K562 (cell line): Measurements from ENCODE around the gene HNF4A. TPM values are rescaled to one million over a fixed set of nuclear protein-coding genes. Genes with fewer than 3 reads are reported as not detected.

Experiments used
- ATAC-seq: fragments of 200-7000 bp; cut with Tn5 transposase; 3 replicates; pipeline ENCODE4 v1.9.1; 2020; ENCODE audit warnings: moderate library complexity
- BruUV-seq: library from RNA; stranded (reverse); fragments of 400-500 nt; replicated peaks from 2 replicates; lab custom pipeline; 2021; lab: Mats Ljungman, UMichigan
- CTCF ChIA-PET: fragments of 300-600 bp; formaldehyde crosslinking; extraction: SDS; loops from one replicate; lab custom pipeline; 2021; ENCODE audit warnings: low intra/inter-chr PET ratio; lab: Yijun Ruan, JAX
- POLR2A ChIA-PET: fragments of 300-600, 350-650 bp; sonication (Branson Sonifier 250); formaldehyde crosslinking; extraction: SDS; loops from one replicate; lab custom pipeline; 2021; ENCODE audit warnings: antibody characterized with exemption, inconsistent platforms; lab: Yijun Ruan, JAX
- DNase-seq, 4 experiments: peaks; one replicate each; pipeline versions ENCODE4 v3.0.0 to v3.0.0-alpha.2; 2011 to 2018; ENCODE audit warnings: low spot score in 3 of 4, mixed read lengths in 3 of 4; ENCODE audit errors: extremely low read depth in 1 of 4
- FAIRE-seq: peaks from 2 replicates; lab custom pipeline; 2011; peaks lifted over from hg19 to GRCh38; lab: Jason Lieb, UNC
- H2AFZ ChIP-seq: 2 replicates; pipeline ENCODE4 v1.6.0; 2011; ENCODE audit warnings: low read depth, low read length, control low read depth, inconsistent platforms
- H3K27ac ChIP-seq: fragments of 200-600 bp; 3 replicates; pipeline ENCODE4 v1.8.0; 2011; ENCODE audit warnings: low read depth, mild to moderate bottlenecking, control low read depth, inconsistent platforms, low read length, moderate library complexity, mixed read lengths; ENCODE audit errors: extremely low read depth
- H3K27me3 ChIP-seq, 2 experiments: fragments of 300-600 bp in 1 of 2; 2 replicates in 1 of 2; 3 replicates in 1 of 2; pipeline versions ENCODE4 v1.6.0 to v1.8.0; 2011; ENCODE audit warnings: inconsistent platforms in 2 of 2, low read length in 2 of 2, mild to moderate bottlenecking in 1 of 2, mixed read lengths in 1 of 2, moderate library complexity in 1 of 2; ENCODE audit not compliant: control insufficient read depth in 2 of 2, insufficient read depth in 2 of 2
- H3K36me3 ChIP-seq: fragments of 300-600 bp; 3 replicates; pipeline ENCODE4 v1.8.0; 2011; ENCODE audit warnings: mild to moderate bottlenecking, low read length, inconsistent platforms; ENCODE audit not compliant: control insufficient read depth, insufficient read depth
- H3K4me1 ChIP-seq, 2 experiments: fragments of 200-600 bp in 1 of 2; replicated peaks in 1 of 2; 2 replicates in 1 of 2; 3 replicates in 1 of 2; pipeline versions ENCODE4 v1.5.1 to v1.8.0; 2011; ENCODE audit warnings: inconsistent platforms in 2 of 2, low read length in 2 of 2, mild to moderate bottlenecking in 1 of 2, mixed read lengths in 1 of 2, moderate library complexity in 1 of 2; ENCODE audit not compliant: control insufficient read depth in 2 of 2, insufficient read depth in 2 of 2
- H3K4me2 ChIP-seq: 2 replicates; pipeline ENCODE4 v1.6.1; 2011; ENCODE audit warnings: low read length, control low read depth, inconsistent platforms, mixed read lengths; ENCODE audit not compliant: insufficient read depth
- H3K4me3 ChIP-seq: fragments of 200-600 bp; sonication (generic), shearing (Covaris generic); 2 replicates; pipeline ENCODE4 v1.5.1; 2016; ENCODE audit warnings: control low read depth, inconsistent platforms
- H3K79me2 ChIP-seq: fragments of 200-600 bp; 3 replicates; pipeline ENCODE4 v1.8.0; 2011; ENCODE audit warnings: low read length, inconsistent platforms; ENCODE audit not compliant: control insufficient read depth, insufficient read depth
- H3K9ac ChIP-seq, 2 experiments: 2 replicates each; pipeline versions ENCODE4 v1.6.0 to v1.6.1; 2011; ENCODE audit warnings: low read depth in 2 of 2, low read length in 2 of 2, control low read depth in 1 of 2, inconsistent platforms in 1 of 2, mild to moderate bottlenecking in 1 of 2, mixed read lengths in 1 of 2; ENCODE audit not compliant: insufficient read depth in 1 of 2
- H3K9me1 ChIP-seq: one replicate; pipeline ENCODE4 v1.6.0; 2011; ENCODE audit warnings: inconsistent platforms, mild to moderate bottlenecking, low read length, moderate library complexity; ENCODE audit not compliant: control insufficient read depth, insufficient read depth
- H3K9me3 ChIP-seq: replicated peaks from 2 replicates; pipeline ENCODE4 v1.5.1; 2011; ENCODE audit warnings: low read depth, low read length, inconsistent platforms; ENCODE audit not compliant: control insufficient read depth, insufficient read depth
- H4K20me1 ChIP-seq: replicated peaks from 2 replicates; pipeline ENCODE4 v1.6.1; 2011; ENCODE audit warnings: low read length, inconsistent platforms, mixed read lengths; ENCODE audit not compliant: control insufficient read depth, insufficient read depth
- GATAD2B ChIP-seq: fragments of 450-650 bp; IDR thresholded peaks from 2 replicates; pipeline ENCODE4 v1.6.1; 2017; ENCODE audit warnings: mild to moderate bottlenecking, borderline replicate concordance
- KAT8 ChIP-seq: fragments of 450-650 bp; IDR thresholded peaks from 2 replicates; pipeline ENCODE4 v1.6.1; 2016; ENCODE audit warnings: low read depth, mild to moderate bottlenecking
- LEF1 ChIP-seq: fragments of 450-650 bp; IDR thresholded peaks from 2 replicates; pipeline ENCODE4 v1.6.1; 2016; ENCODE audit warnings: mild to moderate bottlenecking
- NKRF ChIP-seq: fragments of 450-650 bp; IDR thresholded peaks from 2 replicates; pipeline ENCODE4 v1.6.1; 2016; ENCODE audit warnings: borderline replicate concordance
- NR1H2 ChIP-seq: sonication (generic); formaldehyde crosslinking; IDR thresholded peaks from 2 replicates; pipeline ENCODE4 v1.4.0; 2020; ENCODE audit warnings: mild to moderate bottlenecking, missing genetic modification reagents
- PURB ChIP-seq: sonication (generic); formaldehyde crosslinking; IDR thresholded peaks from 2 replicates; pipeline ENCODE4 v1.9.0; 2021; ENCODE audit warnings: low read depth, mild to moderate bottlenecking, missing genetic modification reagents
- TRIM25 ChIP-seq: fragments of 450-650 bp; IDR thresholded peaks from 2 replicates; pipeline ENCODE4 v1.7.0; 2016; ENCODE audit warnings: borderline replicate concordance
- ZNF143 ChIP-seq: sonication (generic); formaldehyde crosslinking; IDR thresholded peaks from 2 replicates; pipeline ENCODE4 v1.9.0; 2022; ENCODE audit warnings: mild to moderate bottlenecking, missing genetic modification reagents
- ZNF165 ChIP-seq: fragments of 250-450 bp; sonication (Bioruptor Pico); IDR thresholded peaks from 2 replicates; pipeline ENCODE4 v1.4.0; 2020; ENCODE audit warnings: borderline replicate concordance
- ZNF175 ChIP-seq: fragments of 200-800 bp; sonication (Bioruptor generic); IDR thresholded peaks from 2 replicates; pipeline ENCODE4 v1.6.1; 2016; ENCODE audit warnings: low read depth, mild to moderate bottlenecking, missing genetic modification characterization, missing compliant biosample characterization
- ZNF212 ChIP-seq: fragments of 450-650 bp; formaldehyde crosslinking; IDR thresholded peaks from 2 replicates; pipeline ENCODE4 v1.4.0; 2020; ENCODE audit warnings: mild to moderate bottlenecking
- ZNF232 ChIP-seq: sonication (generic); formaldehyde crosslinking; IDR thresholded peaks from 2 replicates; pipeline ENCODE4 v1.8.0; 2022; ENCODE audit warnings: mild to moderate bottlenecking, missing genetic modification reagents
- ZNF324 ChIP-seq: fragments of 250-450 bp; sonication (Bioruptor Pico); IDR thresholded peaks from 2 replicates; pipeline ENCODE4 v1.4.0; 2020; ENCODE audit warnings: mild to moderate bottlenecking
- ZNF695 ChIP-seq: fragments of 450-650 bp; formaldehyde crosslinking; IDR thresholded peaks from 2 replicates; pipeline ENCODE4 v1.4.0; 2020; ENCODE audit warnings: mild to moderate bottlenecking, moderate library complexity
- WGBS: fragments of 100-300 bp; shearing (Covaris generic); methylation state at CpG from one replicate; pipeline ENCODE4 v1.1.6; 2016; ENCODE audit warnings: low coverage, mixed read lengths; ENCODE audit not compliant: insufficient coverage; ENCODE audit errors: missing lambda C conversion rate; 5-methylcytosine and 5-hydroxymethylcytosine counted together
- in situ Hi-C: fragments of 300-500 bp; cut with MboI; formaldehyde crosslinking; loops from 4 replicates; pipeline ENCODE4 v1.15.0; 2018; ENCODE audit warnings: inconsistent platforms, mixed read lengths
- intact Hi-C: fragments of 100-400 bp; cut with micrococcal nuclease; formaldehyde crosslinking; loops from 2 replicates; pipeline ENCODE4 v1.14.2; 2022
- polyA plus RNA-seq, 8 experiments: library from polyadenylated mRNA; depleted of rRNA in 4 of 8; stranded (reverse) in 5 of 8; unstranded in 3 of 8; fragments of >200 nt; fragmentation: Nextera tagmentation in 2 of 8; fragmentation: Illumina TruSeq in 1 of 8; extraction: Ambion mirVana in 2 of 8; extraction: Trizol in 1 of 8; gene quantifications; 2 replicates each; pipeline versions ENCODE4 v1.2.1 to v1.2.3, GENCODE V29; 2011 to 2014; ENCODE audit warnings: inconsistent platforms in 1 of 8, missing spikeins in 1 of 8
- total RNA-seq, 7 experiments: library from RNA; depleted of rRNA in 6 of 7; stranded (reverse); fragments of >200 nt in 6 of 7; fragmentation: Illumina TruSeq in 2 of 7; extraction: Trizol in 2 of 7; gene quantifications; 2 replicates each; pipeline versions ENCODE4 v1.2.1 to v1.2.3, GENCODE V29; 2011 to 2021; ENCODE audit warnings: low replicate concordance in 1 of 7

HNF4A gene
- total and polyA plus RNA-seq, 9 of the 15 experiments (the other 6 are each of a cell fraction or from before 2014, with no cell fraction given) = 0.03 to 0.27 (median 0.08) TPM; not detected in 5

DNA sequence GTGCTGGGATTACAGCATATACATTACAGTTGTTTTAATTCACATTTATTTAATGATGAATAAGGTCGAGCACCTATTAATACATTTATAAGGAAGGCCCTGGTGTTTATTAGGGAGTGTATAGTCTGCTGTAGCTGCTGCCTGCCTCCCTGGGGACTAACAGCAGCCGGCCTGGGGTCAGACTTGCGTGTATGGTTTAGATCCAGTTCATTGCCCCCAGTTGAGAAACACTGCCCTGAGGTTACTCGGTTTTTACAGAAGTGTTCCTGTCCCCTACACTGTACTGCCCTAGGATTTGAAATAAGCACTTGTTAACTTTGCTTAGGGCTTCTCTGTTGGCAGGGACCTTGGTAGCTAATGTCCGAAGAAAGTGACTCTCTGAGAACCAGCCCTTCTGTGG, 124.1 kb downstream of the HNF4A start:
- no peak overlapping the region for H2AFZ ChIP-seq
- CTCF ChIA-PET = no interaction called here
- H3K9ac ChIP-seq = no peak overlapping the region
- no peak for TF ChIP-seq LEF1
- no peak for TF ChIP-seq ZNF175 (CRISPR knock-in tag)
- no peak for TF ChIP-seq ZNF165 (CRISPR knock-in tag)
- TF ChIP-seq ZNF143 (CRISPR knock-in tag) = no peak
- no peak for TF ChIP-seq ZNF324
- TF ChIP-seq NKRF = no peak
- no peak for TF ChIP-seq KAT8
- no peak for TF ChIP-seq NR1H2
- TF ChIP-seq ZNF212 (CRISPR knock-in tag) = no peak
- no peak for TF ChIP-seq GATAD2B
- TF ChIP-seq ZNF232 = no peak
- TF ChIP-seq PURB (CRISPR knock-in tag) = no peak
- no peak for TF ChIP-seq ZNF695 (CRISPR knock-in tag)
- no peak for TF ChIP-seq TRIM25
- TF ChIP-seq, all 486 proteins: peak for 0
- peaks cover 30% of the 10 kb centered on the region; the same call in 2 of the 3 replicates for H3K36me3 ChIP-seq
- no peak overlapping the region for H3K27ac ChIP-seq
- DNase-seq (no peak), FAIRE-seq (no peak), ATAC-seq (no peak)
- BruUV-seq = no TSS peak
- no peaks in the 10 kb centered on the region for H4K20me1 ChIP-seq
- H3K79me2 ChIP-seq = peaks cover 14% of the 10 kb centered on the region; the same call in 1 of the 3 replicates
- no peak overlapping the region for H3K4me3 ChIP-seq
- H3K27me3 ChIP-seq = no peaks in the 10 kb centered on the region; a peak in 1 of 5 replicates
- no peak overlapping the region for H3K4me2 ChIP-seq
- H3K4me1 ChIP-seq = peaks cover 17 to 22% of the 10 kb centered on the region in 2 experiments; a peak in 4 of 5 replicates
- POLR2A ChIA-PET = interaction anchor here (1.0 kb wide), 1 partner anchor 16 kb away, joined by 3 read pairs; no protein-coding TSS in a partner anchor
- in situ Hi-C loops = no loop called here
- H3K9me1 ChIP-seq = no peaks in the 10 kb centered on the region
- WGBS = 78% methylated on average over 5 of the region's 5 CpGs
- intact Hi-C loops = no loop called here
- H3K9me3 ChIP-seq = no peaks in the 10 kb centered on the region
